NCI-H128 (cell line): ENCODE data around the gene ZNF318.
A peak's percentile ranks its signal among the peaks of the same experiment; 100 is the strongest.
"Not testable (repeated sequence)": the region's sequence is repeated elsewhere in the genome, so short reads cannot be mapped to it uniquely, and the experiment has no call there.

Source experiments
- DNase-seq: peaks from one replicate; lab custom pipeline; 2025; ENCODE audit not compliant: unreplicated experiment; lab: John Stamatoyannopoulos, UW

Gene ZNF318

DNA sequence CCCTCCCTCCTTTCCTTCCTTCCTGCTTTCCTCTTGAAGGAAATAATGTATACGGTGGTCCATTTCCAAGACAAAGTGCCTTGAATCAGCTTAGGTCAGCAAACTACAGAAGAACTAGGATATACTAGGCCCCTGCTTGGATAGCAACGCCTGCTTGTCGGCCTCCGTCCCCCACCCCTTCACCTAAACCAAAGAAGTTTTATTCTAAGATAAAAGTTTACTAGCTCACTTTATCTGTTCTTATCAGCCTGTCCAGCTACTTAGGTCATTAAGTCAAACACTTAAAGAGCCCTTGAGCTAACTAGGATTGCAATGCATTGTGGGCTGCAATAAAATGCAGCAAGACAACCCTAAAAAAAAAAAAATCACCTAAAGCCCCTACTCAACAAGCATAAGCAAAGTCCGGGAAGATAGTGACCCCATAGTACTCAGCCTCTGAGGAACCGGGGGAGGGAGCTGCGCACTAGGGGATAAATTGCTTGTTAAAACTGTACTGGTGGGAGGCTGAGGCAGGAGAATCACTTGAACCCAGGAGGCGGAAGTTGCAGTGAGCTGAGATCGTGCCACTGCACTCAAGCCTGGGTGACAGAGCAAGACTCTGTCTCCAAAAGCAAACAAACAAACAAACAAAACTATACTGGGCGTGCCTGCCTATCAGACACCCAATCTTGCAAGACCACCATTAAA lies 21.4 kb upstream of the ZNF318 start:
- DNase-seq = not testable (repeated sequence)

DNA sequence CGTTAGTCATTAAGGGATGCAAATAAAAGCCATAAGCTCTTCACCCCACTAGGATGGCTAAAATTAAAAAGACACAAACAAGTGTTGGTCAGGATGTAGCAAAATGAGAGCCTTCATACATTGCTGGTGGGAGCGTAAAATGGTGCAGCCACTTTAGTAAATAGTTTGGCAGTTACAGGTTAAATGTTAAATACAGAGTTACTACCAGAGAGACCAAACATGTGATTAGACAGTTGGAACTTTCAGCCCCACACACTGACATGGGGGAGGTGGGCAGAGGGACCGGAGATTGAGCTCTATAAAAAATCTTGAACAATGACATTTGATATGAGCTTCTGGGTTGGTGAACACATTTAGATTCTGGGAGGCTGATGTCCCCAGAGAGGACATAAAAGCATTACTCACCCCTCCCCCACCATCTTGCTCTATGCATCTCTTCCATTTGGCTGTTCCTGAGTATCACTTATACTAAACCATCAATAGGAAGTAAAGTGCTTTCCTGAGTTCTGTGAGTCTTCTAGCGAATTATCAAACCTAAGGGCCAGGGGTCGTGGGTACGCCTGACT lies 20.4 kb upstream of the ZNF318 start:
- peak; percentile 19 for DNase-seq

GRCh38 chr6:43386492-43386891 lies 17.0 kb upstream of the ZNF318 start:
- DNase-seq = no peak

DNA sequence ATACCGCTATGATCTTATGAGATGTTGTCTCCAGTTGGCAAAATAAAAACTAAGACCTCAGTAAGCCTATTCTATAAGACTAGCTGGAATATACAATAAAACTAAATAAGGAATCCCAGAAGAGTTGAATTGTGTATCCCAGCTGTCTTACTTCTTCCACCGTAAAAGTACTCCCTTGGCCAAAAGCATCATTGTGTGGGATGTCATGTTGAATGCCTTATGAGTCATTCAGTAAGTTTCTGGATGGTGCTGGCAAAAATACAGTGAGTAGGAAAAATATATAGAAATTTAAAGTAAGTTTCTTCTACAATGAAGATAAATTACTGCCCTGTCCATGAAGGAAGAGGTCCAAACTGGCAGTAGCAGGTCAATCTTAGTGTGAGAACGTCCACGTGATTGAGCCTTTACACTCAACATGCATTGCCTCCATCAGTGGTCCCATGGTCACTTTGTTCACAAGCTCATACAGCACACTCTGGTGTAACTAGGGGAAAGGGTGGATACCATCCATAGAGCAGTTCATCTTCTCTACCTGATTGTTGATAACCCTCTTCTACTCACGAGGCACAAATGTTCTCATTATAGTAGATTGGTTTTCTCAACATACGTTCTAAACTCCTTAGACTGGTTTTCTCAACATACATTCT lies 13.7 kb upstream of the ZNF318 start:
- DNase-seq = no peak

DNA sequence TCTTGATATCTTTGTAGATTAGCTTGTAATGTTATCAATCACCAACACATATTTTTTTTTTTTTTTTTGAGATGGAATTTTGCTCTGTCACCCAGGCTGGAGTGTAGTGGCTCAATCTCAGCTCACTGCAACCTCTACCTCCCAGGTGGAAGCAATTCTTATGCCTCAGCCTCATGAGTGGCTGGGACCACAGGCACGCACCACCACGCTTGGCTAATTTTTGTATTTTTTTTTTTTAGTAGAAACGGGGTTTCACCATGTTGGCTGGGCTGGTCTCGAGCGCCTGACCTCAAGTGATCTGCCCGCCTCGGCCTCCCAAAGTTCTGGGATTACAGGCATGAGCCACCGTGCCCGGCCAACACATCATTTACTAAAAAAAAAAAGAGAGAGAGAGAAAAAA lies 11.4 kb upstream of the ZNF318 start:
- not testable (repeated sequence) for DNase-seq

GRCh38 chr6:43378631-43379030 lies 9.2 kb upstream of the ZNF318 start:
- DNase-seq = no peak

DNA sequence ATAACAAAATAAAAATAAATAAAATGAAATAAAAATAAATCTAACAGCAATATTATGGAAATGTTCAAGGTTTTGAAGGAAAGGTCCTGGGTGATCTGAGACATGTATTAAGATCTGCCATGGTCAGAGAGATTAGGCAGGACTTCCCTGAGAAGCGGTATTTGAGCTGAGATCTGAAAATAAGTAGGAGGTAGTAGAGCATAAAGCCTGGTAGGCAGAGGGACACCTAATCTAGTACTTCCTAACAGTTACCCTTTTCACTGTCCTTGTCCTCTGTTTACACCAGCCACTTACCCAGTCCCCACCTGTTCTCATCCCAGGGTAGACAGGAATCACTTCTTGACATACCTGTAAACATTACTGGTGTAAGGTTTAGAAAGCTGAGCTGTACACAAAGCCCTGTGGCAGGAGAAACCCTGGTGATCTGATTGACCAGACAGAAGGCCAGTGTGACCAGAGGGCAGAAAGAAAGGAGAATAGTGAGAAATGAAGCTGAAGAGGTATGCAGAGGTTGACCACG lies 8.3 kb upstream of the ZNF318 start:
- no peak for DNase-seq

DNA sequence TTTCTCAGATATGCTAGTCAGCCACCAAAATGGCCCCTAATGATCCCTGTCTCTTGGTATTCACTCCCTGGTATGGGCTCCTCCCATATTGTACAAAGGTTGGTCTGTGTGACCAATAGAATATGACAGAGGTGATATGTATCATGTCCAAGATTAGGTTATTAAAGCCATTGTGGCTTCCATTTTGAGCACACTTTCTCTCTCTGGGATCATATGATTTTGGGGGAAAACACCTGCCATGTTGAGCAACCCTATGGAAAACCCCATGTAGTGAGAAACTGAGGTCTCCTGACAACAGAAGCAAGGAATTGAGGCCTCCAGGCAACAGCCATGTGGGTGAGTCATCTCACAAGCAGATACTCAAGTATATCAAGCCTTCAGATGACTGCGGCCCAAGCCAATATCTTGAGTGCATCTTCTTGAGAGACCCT lies 7.1 kb upstream of the ZNF318 start:
- DNase-seq = no peak

- DNase-seq = no peak
Measured at GRCh38 chr6:43375693-43376092, 6.2 kb upstream of the ZNF318 start.

- no peak for DNase-seq
Measured at GRCh38 chr6:43373252-43373875, 3.9 kb upstream of the ZNF318 start.

- not testable (repeated sequence) for DNase-seq
Measured at GRCh38 chr6:43370003-43370580, 645 bp upstream of the ZNF318 start.

DNA sequence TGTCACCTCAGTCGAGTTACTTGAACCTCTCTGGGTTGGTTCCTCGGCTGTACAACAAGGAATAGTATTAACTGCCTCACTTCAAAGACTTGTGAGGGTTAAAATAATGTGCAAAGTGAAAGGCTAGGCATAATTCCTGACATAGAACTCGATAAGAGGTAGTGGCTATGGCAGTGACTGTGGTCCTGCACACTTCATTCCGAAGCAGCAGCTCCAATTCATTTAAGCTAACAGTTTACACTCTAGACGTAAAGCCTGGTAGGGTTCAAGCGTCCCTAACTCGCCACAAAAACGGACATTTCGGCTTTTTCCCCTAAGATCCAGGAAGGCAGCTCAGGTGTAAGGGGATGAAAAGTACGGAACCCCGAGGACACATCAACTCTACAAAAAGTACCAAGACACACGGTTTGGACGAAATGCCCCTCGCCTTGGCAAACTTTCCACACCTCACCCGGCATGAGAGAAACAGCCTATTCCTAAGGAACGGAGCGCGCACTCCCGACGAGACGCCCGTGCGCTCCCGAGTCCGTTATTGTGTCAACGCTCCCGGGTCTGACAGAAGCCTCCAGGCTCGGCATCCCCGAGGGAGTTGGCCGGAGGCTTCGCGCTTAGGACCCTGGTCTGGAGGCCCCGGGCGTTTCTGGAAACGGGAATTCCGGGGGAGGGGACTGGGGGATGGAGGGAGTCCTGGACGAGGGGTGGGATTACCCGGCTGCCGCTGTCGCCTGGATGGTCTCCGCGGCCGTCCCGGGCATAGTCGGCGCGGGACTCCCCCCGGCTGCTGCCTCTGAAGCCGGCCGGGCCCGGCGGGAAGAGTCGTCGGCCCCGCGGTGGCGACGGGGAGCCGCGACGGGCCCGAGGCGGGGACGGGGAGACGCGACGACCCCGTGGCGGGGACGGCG lies 937 bp downstream of the ZNF318 start:
- DNase-seq = no peak

DNA sequence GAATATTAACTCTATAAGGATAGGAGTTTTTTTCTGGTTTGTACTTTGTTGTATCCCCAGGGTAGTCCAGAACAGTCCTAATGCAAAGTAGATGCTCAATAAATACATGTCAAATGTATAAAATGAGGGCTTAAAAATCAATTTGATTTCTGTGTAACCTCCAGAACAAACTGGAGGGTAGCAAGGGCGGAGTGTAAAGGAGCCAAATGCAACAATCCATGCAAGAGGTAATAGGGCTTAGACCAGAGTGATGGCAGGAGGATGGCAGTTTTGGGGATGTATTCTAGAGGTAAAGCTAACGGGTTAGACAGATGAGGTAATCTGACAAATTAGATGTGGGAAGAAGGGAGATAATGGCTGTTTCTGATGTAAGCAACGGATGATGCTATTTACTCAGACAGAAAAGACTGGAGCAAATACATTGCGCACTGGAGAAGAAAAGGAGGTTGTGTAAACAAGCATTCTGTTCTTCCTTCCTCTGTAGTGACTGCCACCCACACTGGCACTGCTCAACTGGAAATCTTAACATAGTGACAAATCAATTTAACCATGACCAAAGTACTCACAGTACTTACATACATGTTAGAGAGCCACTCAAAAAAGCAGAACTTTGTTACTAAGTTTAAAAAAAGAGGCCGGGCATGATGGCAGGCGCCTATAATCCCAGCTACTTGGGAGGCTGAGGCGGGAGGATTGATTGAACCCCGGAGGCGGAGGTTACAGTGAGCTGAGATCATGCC lies 2.0 kb downstream of the ZNF318 start:
- DNase-seq = no peak

GRCh38 chr6:43361269-43361668 lies 8.2 kb downstream of the ZNF318 start:
- DNase-seq = no peak

DNA sequence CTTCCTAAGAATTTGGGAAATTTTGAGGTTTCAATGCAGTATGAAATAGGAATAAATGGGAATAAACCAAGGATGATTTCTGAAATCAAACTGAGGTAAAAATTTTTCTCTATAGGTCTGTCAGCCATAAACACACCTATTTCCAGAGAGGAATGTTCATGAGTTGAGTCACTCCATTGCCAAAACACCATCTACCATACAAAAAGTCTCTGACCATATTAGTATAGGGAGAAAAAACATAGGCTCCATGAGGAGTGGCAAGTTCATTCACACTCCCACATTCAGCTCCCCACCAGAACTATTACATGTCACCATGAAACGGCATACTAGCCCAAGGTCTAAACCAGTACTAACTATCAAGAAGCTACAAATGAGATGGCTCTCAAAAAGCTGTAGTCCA lies 9.6 kb downstream of the ZNF318 start:
- no peak for DNase-seq

- DNase-seq = no peak
Measured at GRCh38 chr6:43359381-43359780, 10.1 kb downstream of the ZNF318 start.

- DNase-seq = no peak
Measured at GRCh38 chr6:43355862-43356590, 13.4 kb downstream of the ZNF318 start.

- not testable (repeated sequence) for DNase-seq
Measured at GRCh38 chr6:43351951-43352350, 17.5 kb downstream of the ZNF318 start.

GRCh38 chr6:43347444-43347843 lies 22.0 kb downstream of the ZNF318 start:
- no peak for DNase-seq
